ENCODE measurements around the gene ZW10.

Gene ZW10

DNA sequence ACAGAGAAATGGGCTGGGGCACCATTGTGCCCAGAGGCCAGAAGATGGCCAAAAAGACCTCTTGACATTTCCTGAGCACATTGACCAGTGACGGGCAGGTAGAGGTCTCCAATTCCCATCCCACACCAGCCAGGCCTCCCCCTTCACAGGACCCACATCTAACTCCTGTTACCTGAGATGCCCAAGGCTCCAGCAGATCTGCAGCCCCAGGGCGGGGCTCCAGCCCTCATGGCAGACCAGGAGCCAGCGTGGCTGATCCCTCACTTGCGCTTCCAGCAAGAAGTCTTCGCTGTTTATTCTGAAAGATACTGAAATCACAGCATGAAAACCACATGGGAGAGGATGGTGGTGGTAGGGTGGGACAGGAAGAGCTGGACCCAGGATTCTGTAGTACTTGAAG is 76.4 kb downstream of the ZW10 start:
- no peak for DNase-seq (ENCODE audit: low spot score)

GRCh38 chr11:113695207-113695606 is 78.3 kb downstream of the ZW10 start:
- no peak for DNase-seq (ENCODE audit: low spot score)

DNA sequence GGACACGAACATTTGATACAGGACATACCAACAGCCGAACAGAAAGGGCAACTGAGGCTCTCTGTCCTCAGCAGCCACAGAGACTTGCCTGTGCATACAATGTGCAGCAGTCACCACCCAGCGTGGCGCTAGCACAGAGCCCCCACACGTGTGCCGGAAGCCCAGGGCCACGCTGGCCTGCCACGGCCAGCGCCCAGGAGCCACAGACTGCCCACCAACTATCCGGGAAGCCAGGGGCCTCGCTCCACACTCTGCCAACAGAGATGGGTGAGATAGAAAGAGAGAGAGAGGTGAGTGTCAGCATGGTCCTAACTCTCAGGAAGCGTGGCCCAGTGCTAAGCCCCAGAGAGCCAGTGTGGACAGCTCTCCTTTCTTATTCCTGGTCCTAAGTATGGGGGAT is 79.1 kb downstream of the ZW10 start:
- DNase-seq (ENCODE audit: low spot score) = no peak

DNA sequence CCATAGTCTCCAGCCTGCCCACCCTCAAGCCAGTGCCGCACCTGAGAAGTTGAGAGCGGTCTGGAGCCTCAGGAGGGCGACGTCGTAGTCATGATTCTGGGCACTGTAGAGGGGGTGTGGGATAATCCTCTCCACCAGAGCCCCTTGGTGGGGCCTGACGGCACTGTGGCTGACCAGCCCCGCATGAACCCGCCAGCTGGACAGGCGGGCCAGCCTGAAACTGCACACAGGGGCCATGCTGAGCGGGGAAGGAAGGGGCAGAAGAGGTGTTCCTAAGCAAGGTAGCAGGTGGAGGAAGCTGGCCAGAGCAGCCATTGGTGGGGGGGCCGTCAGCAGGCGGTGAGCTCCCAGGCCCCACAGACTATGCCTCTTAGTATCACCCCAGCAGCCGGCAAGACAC is 80.5 kb downstream of the ZW10 start:
- DNase-seq (ENCODE audit: low spot score) = no peak

DNA sequence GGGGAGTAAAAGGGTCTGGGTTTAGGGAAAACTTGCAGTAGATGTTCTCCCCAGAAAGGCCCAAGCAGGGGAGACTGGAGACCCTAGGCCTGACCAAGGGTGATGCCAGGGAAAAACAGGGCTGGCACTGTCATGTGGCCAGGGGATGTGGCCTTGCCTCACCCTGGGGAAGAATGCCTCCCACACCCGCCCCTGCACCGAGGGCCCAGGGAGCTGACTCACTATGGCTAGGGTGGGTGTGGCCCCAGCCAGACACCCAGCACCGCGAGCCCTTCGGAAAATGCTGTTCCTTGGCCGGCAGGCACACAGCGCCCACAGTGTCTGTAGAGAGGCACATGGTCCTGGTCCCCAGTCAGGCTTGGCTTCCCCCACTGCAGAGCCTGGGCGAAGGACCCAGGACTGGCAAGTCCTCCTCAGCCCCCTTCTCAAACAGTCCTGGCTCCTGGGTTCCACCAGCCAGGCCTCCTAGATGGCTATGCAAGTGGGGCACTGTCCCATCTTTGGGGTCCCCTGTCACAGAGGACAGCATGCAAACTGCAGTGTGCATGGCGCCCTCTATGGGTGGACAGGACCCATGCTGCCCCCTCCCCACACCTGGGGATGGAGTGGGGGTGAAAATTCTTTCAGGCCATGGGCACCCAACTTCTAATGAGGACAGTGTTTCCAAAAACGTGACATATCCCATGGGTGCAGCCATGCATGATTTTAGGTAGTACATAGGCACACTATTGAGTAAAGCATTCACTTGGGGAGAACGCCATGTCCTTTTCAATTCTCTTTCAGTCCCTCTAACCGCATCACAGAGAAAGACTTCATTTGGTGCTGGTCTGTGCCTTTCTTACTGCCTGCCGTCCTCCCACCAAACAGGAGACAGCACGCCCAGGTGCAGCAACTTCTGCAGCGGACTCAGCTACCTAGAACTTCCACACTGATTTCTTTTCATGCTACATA is 82.6 kb downstream of the ZW10 start:
- DNase-seq (ENCODE audit: low spot score) = no peak

DNA sequence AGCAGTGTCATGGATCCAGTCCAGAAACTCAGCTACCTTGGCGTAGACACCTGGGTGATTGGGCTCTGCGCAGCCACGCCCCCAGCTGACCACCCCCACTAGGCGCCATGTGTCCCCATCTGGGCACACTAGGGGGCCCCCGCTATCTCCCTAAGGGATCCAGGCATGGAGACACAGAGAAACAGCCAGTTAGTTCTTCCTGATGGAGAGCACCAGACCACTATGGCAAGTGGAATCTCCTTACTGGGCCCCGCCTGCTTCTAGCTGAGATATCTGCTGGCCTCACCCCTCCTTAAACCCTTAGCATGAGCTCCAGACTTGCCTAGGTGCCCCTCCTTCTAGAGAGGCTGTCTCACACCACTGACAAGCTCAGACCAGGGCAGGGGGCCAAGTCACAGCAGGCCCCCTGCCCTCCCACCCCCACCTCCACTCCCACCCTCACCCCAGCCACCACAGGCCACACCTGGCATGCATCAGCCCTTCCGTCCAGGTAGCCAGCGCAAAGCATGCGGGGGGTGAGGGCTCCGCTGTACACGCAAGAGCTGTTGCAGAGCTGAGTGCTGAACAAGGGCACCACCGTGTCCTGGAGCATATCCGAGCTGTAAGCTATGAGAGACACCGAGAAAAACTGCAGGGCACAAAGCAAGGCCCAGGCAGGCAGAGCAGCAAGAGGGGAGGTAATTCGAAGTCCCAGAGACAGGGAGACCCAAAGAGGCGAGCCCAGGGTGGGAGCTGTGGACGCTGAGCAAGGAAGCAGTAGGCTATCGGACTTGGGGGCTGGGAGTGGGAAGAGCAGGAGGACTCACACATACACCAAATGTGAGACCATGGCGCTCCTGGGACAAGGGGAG is 83.5 kb downstream of the ZW10 start:
- DNase-seq (ENCODE audit: low spot score) = no peak

DNA sequence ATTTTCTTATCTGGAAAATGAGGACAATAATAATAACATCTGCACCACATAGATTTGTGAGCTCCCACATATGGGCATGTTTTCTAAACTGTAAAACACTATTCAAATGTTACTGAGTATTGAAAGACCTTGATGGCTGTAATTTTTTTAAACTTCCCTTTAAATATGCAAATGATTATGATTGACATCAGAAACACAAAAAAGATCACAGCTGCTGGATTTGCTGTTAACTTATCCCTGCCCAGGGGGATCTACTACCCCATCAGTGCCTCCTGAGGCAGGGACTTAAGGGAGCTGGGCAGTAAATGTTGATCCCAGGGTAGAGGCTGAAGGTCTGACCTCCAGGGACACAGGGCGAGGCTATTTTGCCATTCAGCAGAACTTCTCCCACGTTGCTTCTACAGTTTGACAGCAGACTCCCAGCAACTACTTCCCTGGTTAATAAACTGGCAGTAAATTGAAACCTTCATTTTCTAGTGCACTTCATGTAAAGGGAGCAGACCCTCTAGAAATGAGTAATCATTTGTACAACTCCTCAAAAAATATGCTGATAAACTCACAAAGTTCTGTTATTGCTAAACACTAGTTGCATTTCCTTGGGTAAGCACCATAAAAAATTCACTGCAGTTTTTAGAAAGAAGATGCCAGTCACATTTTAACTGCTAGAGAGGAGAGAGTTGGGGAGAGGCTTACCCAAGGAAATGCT is 87.7 kb downstream of the ZW10 start:
- DNase-seq (ENCODE audit: low spot score) = no peak

- DNase-seq (ENCODE audit: low spot score) = no peak
Measured at GRCh38 chr11:113684496-113684895, 89.0 kb downstream of the ZW10 start.

GRCh38 chr11:113683481-113684046 is 89.9 kb downstream of the ZW10 start:
- DNase-seq (ENCODE audit: low spot score) = no peak
